ENCODE results near the gene GNMT.

GRCh38 chr6:42981836-42982235 is 21.3 kb downstream of the GNMT start:
- TF ChIP-seq CTCF (IDR thresholded peaks at IDR 0.05), result no peak
- TF ChIP-seq EZH2 (IDR thresholded peaks at IDR 0.05; ENCODE audit: borderline replicate concordance, insufficient read depth, low read depth, low read length, poor library complexity, severe bottlenecking), result no peak
